Activated T-cell treated with anti-CD3 and anti-CD28 coated beads for 4 hours (primary cell): ENCODE results near the gene ZBED1.
"Not testable (repeated sequence)": the region's sequence is repeated elsewhere in the genome, so short reads cannot be mapped to it uniquely, and the experiment has no call there.

ENCODE experiments used
- DNase-seq: peaks from one replicate; pipeline ENCODE4 v3.0.0-alpha.2; 2020

Gene ZBED1

DNA sequence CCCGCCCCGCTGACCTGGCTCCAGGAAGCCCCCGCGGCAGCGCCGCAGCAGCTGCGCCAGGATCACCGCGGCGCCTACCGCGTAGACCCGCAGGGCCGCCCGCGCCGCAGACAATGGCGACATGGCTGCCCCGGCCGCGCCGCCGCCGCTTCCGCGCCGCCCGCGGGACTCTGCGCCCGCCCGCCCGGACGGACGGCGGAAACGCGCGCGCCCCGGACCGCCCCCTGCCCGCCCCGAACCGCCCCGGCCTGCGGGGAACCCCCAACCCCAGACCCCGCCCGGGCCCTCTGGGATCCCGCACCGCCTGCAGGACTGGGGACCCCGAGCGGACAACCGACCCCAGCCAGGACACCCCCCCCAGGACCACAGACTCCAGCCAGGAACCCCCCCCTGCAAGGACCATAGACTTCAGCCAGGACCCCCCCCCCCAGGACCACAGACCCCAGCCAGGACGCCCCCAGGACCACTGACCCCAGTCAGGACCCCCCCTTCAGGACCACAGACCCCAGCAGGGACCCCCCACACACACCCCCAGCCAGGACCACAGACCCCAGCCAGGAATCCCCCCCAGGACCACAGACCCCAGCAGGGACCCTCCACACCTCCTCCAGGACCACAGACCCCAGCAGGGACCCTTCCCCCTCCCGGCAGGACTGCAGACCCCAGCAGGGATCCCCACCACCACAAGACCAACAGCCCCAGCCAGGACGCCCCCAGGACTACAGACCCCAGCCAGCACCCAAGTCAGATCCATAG lies at the start of gene ZBED1, which contains the start of gene DHRSX:
Gene ZBED1, minus strand, starts transcription at position 174 of the 756 bp plus-strand sequence. CDS start 10,257 bp downstream, outside the sequence.
Gene DHRSX, minus strand, starts transcription at position 174 of the 756 bp plus-strand sequence. Its CDS starts 51 bp downstream, at position 123.
- no peak for DNase-seq

DNA sequence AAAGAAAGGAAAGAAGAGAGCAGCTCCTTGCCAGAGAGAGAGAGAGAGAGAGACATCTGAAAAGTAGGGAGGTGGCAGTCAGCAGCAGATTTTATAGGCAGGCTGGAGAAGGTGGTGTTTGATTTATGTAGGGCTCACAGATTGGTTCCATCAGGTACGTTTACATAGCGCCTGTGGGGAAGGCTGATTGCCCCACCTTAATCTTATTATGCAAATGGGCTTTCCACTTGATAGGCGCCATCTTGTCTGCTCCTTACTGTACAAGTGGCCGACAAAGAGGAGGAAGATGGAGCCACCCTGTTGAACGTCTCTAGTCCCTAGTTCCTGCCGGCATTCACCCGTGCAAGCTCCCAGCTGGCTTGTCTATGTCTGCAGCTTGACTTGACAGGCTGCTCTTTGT lies 49.1 kb upstream of the ZBED1 start:
- DNase-seq: no peak

DNA sequence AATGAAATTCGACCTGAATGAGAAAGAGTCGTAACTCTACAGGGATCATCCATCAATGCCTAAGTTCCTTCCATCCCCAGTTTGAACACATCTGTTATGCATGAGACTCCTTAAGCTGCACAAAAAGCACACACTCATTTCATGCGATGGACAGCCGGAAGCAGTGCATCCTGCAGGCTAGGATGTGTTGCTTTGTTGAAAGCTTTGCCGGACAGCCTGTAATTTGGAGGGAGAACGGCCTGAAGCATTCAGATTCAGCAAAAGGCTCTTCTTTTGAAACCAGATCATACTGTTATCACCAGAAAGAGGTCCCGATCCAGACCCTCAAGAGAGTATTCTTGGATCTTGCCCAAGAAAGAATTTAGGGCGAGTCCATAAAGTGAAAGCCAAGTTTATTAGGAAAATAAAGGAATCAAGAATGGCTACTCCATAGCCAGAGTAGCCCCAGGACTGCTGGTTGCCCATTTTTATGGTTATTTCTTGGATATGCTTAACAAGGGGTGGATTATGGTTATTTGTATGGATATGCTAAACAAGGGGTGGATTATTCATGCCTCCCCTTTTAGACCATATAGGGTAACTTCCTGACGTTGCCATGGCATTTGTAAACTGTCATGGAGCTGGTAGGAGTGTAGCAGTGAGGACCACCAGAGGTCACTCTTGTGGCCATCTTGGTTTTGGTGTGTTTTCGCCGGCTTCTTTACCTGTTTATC lies 48.1 kb upstream of the ZBED1 start:
- DNase-seq: no peak

DNA sequence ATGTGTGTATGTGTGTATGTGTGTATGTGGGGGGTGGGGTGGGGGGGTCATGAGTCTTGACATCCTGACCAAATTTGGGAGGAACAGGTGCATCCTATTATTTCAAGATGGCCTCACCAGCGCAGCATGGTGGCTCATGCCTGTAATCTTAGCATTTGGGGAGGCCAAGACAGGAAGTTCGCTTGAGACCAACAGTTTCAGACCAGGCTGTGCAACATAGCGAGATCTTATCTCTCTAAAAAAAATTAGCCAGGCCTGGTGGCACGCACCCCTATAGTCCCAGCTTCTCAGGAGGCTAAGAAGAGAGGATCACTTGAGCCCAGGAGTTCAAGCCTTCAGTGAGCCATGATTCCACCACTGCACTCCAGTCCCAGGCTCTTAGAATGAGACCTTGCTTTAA lies 47.0 kb upstream of the ZBED1 start:
- no peak for DNase-seq

DNA sequence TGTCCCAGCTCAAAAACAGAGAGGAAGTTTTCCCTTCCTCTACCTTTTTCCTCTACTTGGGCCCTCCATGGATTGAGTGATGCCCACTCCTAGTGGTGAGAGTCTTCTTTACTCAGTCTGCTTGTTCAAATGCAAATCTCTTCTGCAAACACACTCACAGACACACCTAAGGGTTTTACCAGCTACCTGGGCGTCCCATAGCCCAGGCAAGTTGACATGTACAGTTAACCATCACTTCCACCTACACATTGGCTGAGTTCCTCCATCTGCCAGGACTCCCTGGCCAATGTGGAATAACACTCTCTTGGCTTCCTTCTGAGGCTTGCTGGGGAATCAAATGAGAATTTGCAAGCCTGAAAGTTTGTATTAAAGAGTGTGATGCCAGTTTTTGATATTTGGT lies 45.7 kb upstream of the ZBED1 start:
- no peak for DNase-seq

DNA sequence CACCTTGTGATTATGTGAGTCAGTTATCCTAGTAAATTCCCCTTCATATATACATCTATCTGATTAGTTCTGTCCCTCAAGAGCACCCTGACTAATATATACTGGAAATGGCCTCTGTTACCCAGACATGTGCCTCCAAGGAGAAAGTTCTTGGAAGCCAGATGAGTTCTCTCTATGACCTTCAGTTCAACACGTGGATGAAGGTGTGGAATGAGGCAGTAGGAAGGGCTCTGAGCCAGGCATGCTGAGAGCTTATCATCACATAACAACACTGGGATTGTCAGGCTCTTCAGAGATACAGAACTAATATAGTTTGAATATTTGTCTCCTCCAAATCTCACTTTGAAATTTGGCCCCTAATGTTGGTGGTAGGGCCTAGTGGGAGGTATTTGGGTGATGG lies 44.4 kb upstream of the ZBED1 start:
- no peak for DNase-seq

DNA sequence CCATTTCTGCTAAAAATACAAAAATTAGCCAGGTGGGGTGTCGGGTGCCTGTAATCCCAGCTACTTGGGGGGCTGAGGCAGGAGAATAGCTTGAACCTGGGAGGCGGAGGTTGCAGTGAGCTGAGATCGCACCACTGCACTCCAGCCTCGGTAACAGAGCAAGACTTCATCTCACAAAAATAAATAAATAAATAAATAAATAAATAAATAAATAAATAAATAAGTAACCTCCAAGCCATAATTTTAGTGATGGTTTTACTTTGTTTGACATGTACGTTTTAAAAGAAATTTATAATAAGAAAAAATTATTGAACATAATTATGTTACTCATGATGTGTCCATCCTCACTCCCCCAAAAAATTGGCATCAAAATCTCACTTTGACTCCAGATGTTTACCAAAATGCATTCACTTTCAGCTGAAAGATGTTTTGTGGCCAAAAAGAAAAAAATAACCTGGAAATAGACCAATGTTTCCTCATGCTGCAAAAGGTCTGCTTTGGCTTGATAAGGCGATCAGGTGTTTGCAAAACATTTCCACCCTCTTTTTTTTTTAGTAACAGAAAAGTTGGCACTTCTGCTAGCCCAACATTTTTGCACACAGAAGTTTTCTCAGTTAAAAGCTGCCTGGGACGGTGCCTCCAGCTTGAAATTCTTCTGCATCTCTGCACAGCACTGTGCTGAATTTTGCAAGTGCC lies 42.2 kb upstream of the ZBED1 start:
- no peak for DNase-seq

DNA sequence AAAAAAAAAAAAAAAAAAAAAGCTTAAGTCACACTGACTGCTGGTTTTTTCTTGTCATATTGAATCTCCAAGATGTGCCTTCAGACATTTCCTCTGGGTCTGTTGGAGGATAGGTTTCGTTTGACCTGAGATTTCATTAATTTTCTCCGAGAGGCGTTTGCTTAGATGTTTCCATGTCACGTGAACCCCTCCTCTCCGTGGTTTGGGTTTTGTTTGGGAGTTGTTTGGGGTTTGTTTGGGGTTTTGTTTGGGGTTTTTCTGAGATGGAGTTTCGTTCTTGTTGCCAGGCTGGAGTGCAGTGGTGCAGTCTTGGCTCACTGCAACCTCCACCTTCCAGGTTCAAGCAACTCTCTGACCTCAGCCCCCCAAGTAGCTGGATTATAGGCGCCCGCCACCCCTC lies 40.8 kb upstream of the ZBED1 start:
- no peak for DNase-seq

DNA sequence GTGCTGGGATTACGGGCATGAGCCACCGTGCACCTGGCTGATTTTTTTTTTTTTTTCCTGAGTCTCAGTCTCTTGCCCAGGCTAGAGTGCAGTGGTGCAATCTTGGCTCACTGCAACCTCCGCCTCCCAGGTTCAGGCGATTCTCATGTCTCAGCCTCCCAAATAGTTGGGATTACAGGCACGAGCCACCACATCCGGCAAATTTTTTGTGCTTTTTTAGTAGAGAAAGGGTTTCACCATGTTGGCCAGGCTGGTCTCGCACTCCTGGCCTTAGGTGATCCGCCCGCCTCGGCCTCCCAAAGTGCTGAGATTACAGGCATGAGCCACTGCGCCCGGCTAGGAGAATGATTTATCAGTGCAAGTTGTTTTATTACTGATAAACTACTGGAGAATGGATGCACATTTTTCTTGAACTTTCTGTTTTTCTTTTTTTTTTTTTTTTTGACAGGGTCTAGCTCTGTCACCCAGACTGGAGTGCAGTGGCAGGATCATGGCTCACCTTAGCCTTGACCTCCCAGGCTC lies 39.7 kb upstream of the ZBED1 start:
- DNase-seq: no peak

DNA sequence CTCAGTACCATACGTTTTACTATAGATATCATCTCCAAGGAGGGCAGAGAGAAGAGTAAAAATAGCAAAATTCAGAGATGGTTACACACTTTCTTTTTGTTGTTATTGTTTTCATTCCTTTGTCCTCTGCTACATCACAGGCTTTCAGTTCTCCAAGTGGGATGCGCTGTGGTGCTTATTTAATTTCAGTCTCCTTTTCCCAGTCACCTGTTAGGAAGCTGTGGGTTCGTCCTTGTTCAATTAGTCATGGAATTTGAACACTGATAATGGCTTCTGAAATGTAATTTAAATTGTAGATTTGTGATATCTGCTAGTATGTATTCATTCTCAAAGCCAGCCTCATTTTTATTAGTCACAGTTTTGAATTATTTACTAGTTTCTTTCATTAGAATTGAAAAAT lies 38.8 kb upstream of the ZBED1 start:
- DNase-seq: no peak

DNA sequence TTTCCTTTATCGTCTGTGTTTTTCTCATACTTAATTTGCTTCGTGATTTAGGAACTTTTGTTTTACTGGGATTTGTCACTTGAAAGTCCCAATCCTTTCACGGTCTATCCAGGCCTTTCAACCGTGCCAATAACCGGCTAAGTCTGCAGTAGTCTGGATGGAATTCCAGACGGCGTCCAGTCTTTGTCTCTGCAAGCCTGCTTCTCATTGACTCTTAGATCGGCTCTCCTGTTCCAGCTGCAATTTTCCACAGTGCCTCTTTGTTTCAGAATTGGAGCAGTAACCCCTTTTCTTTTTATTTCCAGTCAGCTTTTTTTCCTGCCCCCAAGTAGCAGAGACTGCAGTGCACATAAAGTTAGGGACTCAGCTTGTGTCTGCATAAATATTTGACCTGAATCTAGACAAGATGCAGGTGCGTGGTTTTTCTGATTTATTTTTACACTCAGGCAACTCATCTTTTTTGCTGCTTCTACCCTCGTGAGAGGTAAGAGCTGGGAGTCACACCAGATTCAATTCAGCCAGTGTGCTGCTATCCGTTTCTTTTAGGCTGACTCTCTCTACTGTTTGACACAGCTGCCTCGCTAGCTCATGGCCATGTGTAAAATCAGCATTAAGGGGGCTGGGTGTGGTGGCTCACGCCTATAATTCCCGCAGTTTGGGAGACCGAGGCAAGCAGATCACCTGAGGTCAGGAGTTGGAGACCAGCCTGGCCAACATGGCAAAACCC lies 37.4 kb upstream of the ZBED1 start:
- DNase-seq: no peak

DNA sequence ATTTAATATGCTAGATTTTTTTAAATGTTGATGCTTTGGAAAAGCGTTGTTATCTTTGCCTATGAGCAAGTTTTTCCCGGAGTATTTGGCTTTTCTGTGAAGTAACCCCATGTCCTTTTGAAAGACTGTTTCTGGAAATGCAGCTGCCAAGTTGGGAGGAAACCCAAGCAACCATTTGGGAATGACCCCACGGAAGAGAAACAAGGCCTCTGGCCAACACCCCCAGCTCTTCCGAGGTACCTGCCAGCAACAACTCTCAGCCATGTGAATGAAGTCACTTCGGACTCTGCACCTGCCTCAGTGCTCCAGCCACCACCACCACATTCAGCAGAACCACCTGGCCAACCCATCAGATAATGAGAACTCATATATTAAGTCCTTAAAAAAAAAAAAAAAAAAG lies 36.2 kb upstream of the ZBED1 start:
- DNase-seq: no peak

DNA sequence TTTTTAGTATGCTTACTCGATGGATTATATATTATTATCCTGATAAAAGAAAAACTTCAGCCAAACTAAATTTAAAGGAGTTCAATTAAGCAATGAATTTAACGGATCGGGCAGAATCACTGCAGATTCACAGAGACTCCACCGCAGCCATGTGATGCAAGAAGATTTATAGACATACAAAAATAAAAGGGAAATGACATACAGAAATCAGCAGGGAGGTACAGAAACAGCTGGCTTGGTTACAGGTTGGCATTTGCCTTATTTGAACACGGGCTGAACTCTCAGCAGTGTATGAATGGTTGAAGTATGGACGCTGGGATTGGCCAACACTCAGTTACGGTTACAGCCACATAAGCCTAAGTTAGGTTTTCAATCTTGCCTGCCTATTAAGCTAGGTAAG lies 35.4 kb upstream of the ZBED1 start:
- DNase-seq: no peak

DNA sequence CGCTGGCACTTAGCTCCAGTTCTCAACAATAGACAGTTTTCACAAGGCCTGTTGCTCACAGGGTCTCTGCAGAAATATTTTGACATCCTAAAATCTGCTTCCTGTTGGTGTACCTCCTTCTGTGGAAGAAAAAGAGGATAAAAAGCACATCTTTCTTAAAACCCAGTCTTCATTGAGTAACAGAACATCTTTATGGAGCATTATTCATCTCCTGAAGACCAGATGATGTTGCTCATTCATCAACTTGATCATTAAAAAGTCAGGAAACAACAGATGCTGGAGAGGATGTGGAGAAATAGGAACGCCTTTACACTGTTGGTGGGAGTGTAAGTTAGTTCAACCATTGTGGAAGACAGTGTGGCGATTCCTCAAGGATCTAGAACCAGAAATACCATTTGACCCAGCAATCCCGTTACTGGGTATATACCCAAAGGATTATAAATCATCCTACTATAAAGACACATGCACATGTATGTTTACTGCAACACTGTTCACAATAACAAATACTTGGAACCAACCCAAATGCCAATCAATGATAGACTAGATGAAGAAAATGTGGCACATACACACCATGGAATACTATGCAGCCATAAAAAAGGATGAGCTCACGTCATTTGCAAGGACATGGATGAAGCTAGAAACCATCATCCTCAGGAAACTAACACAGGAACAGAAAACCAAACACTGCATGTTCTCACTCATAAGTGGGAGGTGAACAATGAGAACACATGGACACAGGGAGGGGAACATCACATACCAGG lies 33.7 kb upstream of the ZBED1 start:
- DNase-seq: not testable (repeated sequence)

DNA sequence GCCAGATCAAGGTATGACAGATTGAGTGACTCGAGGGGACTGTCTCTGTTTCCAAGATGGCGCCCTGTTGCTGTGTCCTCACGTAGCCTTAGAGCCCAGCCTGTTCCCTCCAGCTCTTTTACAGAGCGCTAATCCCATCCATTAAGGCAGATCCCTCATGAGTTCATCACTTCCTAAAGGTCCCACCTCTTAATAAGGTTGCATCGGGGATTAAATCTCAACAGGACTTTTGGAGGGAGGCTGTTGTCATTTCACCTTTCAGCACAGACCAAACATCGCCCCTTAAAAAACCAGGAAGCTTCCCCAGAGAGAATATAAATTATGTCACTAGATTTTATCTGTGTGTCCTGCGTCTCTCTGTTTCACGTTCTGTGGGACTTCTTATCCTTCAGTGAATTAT lies 32.6 kb upstream of the ZBED1 start:
- DNase-seq: no peak

DNA sequence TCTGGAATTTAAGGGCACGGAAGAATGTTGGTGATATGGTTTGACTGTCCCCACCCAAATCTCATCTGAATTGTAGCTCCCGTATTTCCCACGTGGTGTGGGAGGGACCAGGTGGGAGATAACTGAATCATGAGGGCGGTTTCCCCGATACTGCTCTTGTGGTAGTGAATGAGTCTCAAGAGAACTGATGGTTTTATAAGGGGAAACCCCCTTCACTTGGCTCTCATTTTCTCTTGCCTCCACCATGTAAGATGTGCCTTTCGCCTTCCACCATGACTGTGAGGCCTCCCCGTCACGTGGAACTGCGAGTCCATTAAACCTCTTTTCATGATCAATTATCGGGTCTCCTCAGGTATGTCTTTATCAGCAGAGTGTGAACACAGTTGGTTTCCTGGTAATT lies 25.6 kb upstream of the ZBED1 start:
- DNase-seq: no peak

DNA sequence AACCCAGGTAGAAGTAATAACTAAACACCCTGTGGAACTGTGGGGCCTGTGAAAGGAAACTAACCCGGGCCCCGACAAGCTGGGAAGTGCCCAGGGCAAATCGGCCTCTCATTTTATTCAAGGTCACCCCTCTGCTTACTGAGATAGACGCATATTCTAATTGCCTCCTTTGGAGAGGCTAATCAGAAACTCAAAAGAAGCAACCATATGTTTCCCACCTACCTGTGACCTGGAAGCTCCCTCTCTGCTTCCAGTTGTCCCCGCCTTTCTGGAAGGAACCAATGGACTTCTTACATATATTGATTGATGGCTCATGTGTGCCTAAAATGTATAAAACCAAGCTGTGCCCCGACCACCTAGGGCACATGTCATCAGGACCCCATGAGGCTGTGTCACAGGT lies 23.1 kb upstream of the ZBED1 start:
- no peak for DNase-seq

DNA sequence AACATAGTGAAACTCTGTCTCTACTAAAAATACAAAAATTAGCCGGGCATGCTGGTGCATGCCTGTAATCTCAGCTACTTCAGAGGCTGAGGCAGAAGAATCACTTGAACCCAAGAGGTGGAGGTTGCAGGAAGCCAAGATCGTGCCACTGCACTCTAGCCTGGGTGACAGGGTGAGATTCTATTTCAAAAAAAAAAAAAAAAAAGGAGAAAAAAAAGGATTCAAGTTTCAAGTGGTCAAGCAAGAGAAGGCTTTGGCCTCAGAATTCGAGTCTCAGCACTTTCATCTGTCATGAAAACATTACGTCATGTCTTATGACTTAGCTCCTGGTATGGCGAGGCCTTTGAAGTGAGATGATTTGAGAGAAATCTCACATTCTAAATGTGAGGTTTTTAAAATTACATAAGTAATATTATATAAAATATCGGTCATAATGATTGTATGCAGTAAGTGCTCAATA lies 21.2 kb upstream of the ZBED1 start:
- DNase-seq: no peak

DNA sequence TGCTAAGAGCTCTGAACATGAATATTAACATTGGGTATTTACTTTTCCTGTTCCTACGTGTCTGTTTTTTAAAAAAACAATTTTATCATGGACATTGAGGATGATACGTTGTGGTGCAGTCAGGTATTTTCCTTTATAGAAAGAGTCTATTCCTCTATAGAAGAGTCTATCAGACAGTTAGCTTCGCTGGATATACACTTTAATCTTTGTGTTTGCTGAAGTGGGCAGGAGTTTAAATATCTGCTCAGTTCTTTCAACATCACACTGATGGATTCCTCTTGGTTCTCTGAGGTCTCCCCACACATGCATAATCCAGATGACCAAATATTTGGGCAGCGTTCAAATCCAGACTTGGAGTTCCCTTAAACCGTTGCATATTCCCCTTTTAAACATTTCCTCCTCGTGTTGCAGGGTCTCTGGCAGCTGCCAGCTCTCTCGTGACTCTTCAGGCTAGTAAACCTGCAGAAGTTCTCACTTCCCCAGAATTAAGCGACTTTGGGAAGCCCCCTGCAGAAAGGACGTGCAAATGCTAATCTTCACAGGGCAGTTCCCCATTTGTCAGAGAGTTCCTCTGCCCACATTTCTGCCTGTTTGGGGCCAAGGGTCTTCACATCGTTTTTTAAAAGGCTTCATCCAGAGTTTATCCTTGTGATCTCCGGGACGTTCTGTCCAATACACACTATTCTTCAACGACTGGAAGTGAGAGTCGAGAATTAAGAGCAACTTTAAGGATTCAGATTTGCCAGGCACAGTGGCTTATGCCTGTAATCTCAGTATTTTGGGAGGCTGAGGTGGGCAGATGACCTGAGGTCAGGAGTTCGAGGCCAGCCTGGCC lies 20.5 kb upstream of the ZBED1 start:
- no peak for DNase-seq

DNA sequence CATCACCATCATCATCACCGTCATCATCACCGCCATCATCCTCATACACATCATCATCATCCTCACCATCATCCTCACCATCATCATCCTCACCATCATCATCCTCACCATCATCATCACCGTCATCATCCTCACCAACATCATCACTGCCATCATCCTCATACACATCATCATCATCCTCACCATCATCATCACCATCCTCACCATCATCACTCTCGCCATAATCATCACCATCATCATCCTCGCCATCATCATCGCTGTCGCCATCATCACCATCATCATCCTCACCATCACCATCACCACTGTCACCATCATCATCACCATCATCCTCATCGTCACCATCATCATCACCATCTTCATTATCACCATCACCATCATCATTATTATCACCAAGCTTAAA lies 19.8 kb upstream of the ZBED1 start:
- no peak for DNase-seq

DNA sequence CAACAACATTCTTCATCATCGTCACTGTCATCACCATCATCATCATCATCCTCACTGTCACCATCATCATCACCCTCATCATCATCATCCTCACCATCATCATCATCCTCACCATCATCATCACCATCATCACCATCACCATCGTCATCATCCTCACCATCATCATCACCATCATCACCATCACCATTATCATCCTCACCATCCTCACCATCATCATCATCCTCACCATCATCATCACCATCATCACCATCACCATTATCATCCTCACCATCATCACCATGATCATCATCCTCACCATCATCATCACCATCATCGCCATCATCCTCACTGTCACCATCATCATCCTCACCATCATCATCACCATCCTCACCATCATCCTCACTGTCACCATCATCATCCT lies 18.9 kb upstream of the ZBED1 start:
- DNase-seq: not testable (repeated sequence)
